PC-9 (cell line): Measurements from ENCODE around the gene SMKR1.

Experiments used
- EZH2 ChIP-seq: fragments of 200-600 bp; sonication (generic); IDR thresholded peaks from 2 replicates; pipeline ENCODE4 v1.8.0; 2017; ENCODE audit warnings: antibody characterized with exemption, low read depth
- TF ChIP-seq, protein P1 (sequence below): fragments of 200-600 bp; sonication (generic); conservative IDR thresholded peaks from 2 replicates; pipeline ENCODE4 v1.6.1; 2017; ENCODE audit warnings: mixed run types, antibody characterized with exemption, mild to moderate bottlenecking, moderate library complexity

DNA sequence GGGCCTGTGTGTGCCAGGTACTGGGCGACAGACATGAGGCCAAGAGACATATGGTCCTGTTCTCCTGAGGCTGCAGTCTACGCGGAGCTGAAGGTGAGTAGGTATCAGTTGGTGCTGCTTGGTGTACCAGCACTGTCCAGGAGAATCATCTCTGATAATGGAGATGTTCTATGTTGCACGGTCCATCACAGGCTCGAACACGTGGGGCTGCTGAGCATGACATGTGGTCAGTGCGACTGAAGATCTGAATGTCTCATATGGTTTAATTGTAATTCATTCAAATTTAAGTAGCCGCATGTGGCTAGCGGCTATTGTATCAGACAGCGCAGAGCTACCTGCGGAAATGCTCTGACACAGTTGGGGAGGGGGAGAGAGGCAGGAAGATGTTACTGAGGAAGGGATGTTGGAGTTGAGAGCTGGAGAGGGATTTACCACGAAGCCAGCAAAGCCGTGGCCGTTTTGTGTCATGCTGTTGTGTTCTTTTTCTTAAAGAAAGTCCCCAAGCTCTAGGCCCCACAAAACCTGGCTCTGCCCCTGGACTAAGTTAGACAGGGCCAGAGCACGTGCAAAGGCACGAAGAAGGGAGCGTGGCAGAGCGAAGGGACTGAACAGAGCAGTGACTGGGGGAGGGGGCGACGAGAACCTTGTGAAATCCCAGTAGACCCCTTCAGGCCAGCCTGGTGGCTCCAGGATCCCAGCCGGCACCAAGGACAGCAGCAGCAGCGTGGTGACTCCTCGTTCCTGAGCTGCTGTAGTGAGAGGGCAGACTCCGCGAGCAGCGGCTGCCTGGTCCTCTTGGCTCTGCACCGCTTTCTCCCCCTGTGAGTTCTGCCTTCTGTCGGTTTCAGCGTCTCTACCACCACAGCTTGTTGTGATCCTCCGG, 20.0 kb downstream of the SMKR1 start:
- TF ChIP-seq, protein P1, sequence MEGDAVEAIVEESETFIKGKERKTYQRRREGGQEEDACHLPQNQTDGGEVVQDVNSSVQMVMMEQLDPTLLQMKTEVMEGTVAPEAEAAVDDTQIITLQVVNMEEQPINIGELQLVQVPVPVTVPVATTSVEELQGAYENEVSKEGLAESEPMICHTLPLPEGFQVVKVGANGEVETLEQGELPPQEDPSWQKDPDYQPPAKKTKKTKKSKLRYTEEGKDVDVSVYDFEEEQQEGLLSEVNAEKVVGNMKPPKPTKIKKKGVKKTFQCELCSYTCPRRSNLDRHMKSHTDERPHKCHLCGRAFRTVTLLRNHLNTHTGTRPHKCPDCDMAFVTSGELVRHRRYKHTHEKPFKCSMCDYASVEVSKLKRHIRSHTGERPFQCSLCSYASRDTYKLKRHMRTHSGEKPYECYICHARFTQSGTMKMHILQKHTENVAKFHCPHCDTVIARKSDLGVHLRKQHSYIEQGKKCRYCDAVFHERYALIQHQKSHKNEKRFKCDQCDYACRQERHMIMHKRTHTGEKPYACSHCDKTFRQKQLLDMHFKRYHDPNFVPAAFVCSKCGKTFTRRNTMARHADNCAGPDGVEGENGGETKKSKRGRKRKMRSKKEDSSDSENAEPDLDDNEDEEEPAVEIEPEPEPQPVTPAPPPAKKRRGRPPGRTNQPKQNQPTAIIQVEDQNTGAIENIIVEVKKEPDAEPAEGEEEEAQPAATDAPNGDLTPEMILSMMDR: no peak
- TF ChIP-seq EZH2: no peak
